Activated CD4-positive, alpha-beta T cell treated with anti-CD3 and anti-CD28 coated beads for 24 hours (primary cell): ENCODE measurements around the gene SAFB.
"Not testable (repeated sequence)": the region's sequence is repeated elsewhere in the genome, so short reads cannot be mapped to it uniquely, and the experiment has no call there.

Experiments used
- DNase-seq, 2 donors: peaks; one replicate each; pipeline ENCODE4 v3.0.0-alpha.2; 2020; ENCODE audit warnings: low read depth in 2 of 2

Gene SAFB

DNA sequence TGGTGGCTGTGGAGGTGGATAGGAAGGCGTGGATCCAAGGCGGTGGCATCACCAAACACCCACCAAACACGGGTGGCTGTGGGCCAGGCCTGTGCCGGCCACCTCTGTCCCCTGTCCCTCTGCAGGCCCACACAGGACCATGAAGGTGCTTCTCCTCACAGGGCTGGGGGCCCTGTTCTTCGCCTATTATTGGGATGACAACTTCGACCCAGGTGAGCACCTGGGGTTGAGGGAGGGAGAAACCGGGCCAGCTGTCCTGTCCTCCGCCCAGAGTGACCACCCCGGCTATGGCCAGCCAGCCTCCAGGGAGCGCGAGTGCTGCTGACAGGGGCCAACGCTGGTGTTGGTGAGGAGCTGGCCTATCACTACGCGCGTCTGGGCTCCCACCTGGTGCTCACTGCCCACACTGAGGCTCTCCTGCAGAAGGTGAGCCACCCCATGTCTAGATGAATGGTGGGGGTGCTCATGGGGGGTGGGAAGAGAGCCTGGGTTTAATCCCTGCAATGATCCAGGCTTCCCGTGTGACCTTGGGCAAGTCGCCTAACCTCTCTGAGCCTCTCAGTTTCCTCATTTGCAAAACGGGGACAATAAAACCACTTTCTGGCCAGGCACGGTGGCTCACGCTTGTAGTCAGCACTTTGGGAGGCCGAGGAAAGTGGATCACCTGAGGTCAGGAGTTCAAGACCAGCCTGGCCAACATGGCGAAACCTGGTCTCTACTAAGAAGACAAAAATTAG is 62.0 kb downstream of the SAFB start:
- DNase-seq: no peak

DNA sequence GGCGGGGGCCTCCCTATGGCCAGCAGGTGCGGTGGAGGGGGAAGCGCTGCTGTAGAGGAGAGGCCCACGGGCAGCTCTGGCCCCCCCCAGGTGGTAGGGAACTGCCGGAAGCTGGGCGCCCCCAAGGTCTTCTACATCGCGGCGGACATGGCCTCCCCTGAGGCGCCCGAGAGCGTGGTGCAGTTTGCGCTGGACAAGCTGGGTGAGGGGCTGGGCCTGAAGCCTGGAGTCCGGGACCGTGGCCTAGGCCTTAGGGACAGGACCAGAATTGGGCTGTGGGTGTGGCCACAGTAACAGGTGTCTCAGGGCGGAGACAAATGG is 63.4 kb downstream of the SAFB start:
- no peak for DNase-seq

DNA sequence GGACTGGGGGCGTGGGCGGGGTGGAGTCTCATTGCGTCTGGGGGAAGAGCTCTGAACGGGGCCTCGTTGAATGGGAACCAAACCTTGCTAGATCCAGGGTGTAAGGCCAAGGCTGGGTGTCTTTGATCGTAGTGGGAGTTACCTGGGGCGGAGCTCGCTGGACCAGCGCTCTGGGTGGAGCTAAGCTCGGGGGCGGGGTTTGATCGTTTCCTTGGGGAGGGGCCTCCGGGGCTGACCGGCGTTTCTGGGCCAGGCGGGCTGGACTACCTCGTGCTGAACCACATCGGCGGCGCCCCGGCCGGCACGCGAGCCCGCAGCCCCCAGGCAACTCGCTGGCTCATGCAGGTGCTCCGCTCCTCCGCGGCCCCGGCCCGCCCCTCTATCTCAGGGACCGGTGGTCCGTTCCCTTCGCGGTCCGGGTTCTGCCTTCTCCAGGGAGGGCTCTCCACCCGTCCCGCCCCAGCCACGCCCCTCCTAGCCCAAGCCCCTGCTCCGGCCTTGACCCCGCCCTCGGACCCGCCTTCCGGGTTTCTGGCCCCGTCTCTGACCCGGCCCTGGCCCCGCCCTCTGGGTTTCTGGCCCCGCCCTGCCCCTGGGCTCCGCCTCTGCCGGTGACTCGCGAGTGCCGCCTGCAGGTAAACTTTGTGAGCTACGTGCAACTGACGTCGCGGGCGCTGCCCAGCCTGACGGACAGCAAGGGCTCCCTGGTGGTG is 63.9 kb downstream of the SAFB start:
- peak; percentile 100 for DNase-seq

DNA sequence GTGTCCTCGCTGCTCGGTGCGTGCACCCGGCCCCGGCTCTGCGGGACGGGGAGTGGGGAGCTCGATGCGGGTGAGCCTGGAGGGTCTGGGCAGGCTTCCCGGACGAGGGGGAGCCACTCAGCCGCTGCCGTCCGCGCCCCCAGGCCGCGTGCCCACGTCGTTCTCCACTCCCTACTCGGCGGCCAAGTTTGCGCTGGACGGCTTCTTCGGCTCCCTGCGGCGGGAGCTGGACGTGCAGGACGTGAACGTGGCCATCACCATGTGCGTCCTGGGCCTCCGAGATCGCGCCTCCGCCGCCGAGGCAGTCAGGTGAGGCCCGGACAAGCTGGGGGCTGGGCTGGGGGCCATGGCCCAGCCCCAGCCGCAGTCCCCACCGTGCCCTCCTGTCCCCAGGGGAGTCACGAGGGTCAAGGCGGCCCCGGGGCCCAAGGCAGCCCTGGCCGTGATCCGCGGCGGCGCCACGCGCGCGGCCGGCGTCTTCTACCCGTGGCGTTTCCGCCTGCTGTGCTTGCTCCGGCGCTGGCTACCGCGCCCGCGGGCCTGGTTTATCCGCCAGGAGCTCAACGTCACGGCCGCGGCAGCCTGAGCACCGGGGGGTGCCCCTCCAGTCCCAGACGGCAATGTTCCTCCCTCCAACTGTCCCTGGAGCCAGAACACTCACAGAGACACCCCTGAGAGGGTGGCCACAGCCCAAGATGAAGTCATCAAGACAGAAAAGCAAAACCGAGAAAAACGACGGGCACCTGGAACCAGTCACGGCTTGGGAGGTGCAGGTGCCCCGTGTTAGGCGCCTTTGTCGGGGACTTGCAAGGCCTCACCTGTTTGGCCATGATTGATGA is 64.7 kb downstream of the SAFB start:
- DNase-seq: no peak

DNA sequence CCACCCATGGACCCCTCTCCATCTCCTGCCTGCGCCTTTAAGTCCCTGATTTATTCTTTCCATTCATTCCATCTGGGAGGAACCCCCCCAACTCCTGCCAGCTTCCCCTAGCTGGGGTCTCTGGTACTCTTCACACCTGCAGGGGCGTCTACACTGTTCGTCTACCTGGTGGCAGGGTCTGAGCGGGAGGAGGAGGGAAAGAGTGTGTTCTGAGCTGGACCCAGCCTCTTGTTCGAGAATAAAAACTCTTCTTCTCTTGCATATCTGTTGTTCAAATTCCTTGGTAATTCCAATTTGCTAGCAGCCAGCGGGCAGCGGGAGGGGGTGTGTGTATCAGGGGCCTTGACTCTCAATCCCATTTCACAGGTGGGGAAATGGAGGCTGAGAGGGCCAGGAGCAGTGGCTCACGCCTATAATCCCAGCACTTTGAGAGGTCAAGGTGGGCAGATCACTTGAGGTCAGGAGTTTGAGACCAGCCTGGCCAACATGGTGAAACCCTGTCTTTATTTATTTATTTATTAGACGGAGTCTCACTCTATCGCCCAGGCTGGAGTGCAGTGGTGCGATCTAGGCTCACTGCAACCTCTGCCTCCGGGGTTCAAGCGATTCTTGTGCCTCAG is 65.5 kb downstream of the SAFB start:
- not testable (repeated sequence) for DNase-seq

DNA sequence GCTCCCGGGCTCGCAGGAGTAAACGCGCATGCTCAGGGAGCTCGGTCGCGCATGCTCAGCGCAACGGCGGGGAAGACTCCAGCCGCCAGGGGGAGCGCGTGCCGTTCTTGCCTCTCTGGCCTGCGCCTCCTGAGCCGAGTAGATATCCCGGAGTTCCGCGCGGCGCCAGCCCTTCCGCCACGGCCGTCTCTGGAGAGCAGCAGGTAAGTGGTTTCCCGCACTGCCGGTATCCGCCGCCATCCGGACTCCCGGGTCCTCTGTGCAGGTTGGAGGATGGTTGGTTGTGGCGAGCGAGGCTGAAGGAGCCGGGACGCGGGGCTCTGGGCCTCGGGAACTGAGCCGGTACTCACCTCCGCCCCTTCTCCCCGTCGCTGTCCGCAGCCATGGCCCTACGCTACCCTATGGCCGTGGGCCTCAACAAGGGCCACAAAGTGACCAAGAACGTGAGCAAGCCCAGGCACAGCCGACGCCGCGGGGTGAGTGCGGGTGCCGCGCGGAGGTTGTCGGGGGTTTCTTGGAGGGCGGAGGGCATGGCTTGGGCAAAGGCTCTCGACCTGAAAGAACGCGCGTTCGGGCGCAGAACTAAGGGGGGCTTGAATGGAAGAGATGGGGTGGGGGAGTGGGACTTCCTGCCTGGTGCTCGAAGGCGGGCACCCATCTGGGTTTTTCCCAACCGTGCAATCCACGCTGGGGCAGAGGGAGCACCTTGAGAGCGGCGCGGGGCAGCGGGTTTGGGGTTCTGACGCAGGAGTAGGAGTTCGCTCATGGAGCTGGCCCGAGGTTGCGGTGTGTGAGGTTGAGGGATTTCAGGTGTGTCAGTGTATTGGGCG is 67.5 kb downstream of the SAFB start, which contains the start of gene RPL36:
Gene RPL36 (plus strand): TSS at position 171 of the 830 bp plus-strand sequence. CDS start 213 bp downstream, at position 384.
- DNase-seq: peak; percentile 99

DNA sequence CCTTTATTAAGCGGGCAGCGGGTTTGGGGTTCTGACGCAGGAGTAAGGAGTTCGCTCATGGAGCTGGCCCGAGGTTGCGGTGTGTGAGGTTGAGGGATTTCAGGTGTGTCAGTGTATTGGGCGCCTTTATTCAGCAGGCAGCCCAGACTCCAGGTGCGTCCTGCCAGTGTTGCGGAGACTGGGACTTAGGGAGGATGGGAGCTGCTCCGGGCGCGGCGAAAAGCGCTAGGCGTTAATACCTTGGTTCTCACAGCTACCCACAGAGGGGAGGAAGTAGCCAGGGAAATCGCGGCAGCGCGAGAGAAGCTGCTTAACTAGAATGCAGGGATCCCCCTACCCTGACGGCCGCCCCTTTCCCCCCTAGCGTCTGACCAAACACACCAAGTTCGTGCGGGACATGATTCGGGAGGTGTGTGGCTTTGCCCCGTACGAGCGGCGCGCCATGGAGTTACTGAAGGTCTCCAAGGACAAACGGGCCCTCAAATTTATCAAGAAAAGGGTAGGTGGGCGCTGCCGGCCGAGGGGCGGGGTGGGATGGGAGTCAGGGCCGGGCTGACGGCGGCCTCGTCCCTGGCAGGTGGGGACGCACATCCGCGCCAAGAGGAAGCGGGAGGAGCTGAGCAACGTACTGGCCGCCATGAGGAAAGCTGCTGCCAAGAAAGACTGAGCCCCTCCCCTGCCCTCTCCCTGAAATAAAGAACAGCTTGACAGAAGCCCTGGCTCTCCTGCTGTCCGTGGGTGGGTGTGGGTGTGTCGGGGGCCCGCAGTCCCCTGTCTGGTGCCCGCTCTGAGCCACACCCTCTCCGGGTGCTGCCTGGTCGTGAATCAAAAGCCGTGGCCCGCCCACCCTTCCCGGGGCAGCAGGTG is 68.3 kb downstream of the SAFB start:
- peak in 1 of 2 donors; percentile 56 for DNase-seq

DNA sequence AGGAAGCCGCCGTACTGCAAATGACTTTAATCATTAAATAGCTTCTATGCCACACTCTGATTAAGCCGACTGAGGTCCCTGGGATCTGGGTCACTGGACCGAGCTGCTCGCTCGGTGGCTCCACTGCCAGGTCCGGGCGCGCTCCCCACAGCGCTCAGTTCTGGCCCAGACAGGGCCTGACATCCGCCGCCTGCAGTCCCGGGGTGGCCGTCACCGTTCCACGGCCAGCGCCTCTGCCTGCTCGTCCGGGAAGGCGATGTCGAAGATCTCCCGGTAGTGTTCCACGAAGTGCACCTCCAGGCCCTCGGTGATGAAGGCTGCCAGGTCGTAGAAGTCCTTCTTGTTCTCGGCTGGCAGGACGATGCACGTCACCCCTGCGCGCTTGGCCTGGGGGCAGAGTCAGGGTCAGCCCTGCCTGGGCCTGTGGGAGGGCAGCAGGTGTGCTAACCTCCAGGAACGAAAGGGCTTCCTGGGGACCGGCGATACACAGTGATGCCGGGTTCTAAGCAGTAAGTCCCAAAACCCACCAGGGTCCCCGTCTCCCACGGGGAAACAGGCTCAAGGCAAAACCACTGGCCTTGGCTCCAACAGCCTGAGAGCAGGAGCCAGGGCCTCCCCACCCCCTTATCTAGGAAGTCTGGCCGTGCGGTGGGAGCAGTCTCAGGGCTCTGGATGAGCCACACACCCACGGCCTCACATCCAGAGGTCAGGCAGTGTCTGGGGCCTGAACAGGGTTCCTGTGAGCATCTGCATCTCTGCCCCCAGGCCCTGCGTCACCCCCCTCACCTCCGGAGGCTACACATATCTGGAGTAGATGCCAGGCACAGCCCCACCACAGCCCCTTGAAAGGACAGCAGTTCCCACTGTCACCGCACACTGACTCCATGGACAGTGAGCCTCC is 69.2 kb downstream of the SAFB start:
- DNase-seq: no peak

DNA sequence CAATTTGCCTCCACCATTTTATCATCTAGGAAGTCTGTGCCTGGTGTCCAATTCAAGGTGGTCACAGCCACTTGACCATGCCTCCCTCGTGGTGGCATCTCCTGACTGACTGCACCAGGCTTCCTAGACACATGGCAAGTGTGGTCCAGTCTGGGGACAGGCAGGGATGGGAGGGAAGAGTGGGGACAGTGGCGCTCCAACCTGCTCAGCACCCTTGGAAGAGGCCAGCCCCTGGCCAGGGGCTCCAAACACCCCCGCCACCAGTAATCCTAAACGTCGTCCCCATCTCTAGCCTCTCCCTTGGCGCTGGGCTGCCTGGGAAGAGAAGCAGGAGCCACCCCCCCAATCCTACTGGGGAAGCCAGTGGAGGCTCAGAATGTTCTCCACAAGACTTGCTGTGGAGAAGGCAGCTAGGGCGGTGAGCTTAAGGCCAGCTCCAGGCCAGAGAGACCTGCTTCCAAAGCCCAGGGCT is 69.9 kb downstream of the SAFB start:
- no peak for DNase-seq

DNA sequence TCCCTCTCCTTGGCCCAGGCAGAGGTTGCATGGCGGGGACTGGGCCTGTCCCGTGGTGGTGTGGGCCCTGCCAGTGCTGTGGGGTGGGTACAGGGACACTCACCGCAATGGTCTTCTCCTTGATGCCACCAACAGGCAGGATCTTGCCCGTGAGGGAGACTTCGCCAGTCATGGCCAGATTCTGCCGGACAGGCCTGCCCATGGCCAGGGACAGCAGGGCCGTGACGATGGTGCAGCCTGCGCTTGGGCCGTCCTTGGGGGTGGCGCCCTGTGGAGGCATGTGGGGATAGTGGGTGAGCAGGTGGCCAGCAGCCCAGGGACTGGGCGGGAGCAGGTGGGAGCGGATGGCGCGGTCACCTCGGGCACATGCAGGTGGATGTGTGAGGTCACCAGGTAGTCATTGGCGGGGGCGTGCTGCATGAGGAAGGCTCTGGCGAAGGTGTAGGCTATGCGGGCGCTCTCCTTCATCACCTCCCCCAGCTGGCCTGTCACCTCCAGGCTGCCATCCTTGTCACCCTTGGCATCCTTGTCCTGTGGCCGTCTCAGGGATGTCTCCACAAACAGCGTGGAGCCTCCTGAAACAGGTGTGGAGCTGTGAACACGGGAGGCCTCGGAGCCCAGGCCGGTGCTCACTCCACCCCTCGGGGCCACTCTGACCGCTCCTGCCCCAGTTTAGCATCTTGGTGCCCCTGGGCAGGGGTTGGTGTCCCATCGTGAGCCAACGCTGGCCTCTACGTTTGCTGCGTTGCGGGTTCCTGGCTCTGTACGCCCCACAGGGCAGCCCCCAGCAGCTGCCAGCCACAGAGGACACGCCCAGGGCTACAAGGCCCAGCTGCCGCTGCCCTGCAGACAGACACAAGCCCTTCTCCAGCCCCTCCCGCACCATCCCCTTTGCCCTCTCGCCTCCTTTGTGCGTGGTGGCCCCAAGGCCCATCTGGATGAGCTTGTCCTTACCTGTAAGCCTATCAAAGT is 70.6 kb downstream of the SAFB start:
- no peak for DNase-seq

DNA sequence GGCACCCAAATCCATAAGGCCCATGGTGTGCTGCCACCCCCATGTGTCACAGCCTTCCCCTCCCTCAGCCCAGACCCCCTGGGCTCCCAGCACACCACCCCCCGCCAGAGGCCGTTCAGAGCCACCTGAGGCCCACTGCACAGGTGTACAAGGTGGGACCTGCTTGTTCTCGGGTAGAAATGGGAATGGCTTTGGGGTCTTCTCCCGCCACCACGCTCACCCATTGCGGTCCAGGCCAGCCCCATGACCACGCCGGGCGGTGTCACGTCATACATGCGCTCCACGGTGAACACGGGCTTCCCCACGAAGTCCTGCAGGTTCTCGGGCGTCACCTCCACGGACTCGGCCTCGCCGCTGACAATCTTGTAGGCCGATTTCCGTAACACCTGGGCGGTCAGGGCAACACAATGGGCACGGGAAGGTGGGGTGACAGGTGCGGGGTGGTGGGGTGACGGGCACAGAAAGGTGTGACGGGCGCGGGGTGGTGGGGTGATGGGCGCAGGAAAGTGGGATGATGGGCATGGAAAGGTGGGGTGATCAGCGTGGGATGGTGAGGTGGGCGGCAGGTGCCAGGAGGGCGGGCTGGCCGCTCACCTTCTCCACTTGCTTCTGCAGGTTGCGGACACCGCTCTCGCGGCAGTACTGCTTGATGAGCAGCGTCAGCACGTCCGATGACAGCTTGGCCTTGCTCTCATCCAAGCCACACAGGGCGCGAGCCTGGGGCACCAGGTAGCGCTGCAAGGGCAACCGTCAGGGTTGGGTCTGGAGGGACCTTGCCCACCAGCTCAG is 71.5 kb downstream of the SAFB start:
- no peak for DNase-seq

DNA sequence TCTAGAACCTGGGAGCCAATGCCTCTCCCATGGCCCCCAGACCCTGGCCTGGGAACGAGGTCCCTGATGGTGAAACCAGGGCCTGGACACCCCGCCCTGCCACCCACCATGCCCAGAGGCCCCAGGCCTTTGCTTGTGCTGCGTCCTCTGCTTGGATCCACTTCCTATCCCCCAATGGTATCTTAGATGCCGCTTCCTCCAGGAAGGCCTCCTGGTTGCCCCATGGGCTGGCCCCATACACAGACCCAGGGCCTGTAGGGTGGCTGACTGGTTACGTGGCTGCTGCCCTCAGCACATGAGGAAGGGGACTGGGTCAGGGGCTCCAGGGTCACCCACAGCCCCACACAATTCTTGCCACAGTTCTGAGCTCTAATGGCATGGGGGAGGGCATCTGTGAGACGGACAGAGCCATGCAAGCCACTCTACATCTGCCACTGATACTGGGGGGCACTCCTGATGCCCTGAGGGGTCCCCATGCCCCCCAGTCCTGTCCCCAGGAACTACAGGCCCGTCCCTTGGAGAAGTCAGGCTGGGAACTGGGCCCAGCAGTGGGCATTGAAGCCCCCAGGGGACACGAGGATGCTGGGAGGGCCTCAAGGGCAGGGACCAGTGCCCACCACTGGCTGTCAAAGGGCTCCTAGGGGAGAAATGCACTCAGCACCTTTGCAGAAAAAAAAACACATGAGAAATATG is 72.2 kb downstream of the SAFB start:
- no peak for DNase-seq

DNA sequence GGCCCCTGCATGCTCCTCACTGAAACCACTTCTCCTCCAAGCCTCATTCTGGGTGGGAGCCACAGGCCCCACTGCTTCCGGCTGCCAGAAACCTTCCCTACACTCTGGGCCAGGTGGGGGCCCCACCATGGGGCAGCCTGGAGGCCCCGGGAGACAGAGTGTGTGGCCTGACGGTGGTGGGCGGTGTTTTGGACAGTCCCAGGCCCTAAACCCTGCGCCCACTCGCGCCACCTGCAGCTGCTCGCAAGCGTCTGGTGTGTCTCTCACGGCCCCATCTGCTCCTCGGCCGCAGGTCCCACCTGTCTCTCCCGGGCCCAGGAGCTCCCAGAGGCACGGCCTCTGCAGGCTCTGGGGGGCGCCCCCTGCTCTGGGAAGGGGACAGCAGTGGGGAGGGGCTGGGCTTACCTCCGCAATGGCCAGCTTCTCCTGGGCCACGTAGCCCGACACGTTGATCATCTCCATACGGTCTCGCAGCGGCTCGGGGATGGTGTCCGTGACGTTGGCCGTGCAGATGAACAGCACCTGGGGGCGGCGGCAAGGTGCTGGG is 72.8 kb downstream of the SAFB start:
- DNase-seq: no peak

DNA sequence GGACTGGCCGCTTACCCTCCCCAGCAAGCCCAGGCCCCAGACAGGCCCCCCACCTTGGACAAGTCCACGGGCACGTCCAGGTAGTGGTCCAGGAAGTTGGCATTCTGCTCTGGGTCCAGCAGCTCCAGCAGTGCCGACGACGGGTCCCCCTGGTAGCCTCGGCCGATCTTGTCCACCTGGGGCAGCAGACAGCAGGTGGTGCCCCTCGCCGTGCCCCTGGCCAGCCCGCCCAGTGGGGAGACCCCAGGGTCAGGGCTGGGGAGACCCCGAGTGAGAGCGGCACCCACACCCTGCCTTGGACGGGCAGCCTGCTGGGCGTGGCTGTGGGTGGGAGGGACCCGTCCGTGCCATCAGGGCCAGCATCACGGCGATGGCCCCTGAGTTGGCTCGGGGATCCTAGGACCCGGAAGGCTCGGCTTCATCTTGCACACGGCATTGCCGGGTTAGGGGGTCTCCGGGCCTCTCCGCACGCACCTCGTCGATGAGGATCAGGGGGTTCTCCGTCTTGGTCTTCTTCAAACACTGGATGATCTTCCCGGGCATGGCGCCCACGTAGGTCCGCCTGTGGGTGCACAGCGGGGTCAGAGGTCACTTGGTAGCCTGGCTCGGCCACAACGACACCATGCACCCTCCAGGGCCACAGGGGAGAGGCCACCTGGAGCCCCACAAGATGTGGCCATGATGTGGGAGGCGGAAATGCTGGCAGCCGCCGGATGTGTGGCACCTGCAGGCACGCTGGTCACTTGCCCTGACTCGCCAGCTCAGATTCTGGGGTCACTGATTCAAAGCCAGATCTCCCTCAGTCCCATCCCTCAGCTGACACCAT is 73.5 kb downstream of the SAFB start:
- no peak for DNase-seq
